ENCODE measurements around the gene MPG.

MPG gene

GRCh38 chr16:66309-67182 lies 11.5 kb upstream of the MPG start:
- no peak overlapping the region for H3K4ac ChIP-seq (ENCODE audit: low read depth, low read length)
- no peak overlapping the region for H2AFZ ChIP-seq (ENCODE audit: insufficient read depth, low read length, poor library complexity)
- H3K79me1 ChIP-seq (ENCODE audit: low read length): peaks cover 9% of the 10 kb centered on the region
- H3K27me3 ChIP-seq (ENCODE audit: insufficient read depth, low read length): no peaks in the 10 kb centered on the region
- H4K12ac ChIP-seq (ENCODE audit: low read depth, low read length): no peak overlapping the region
- H3K79me2 ChIP-seq (ENCODE audit: control insufficient read depth, insufficient read depth, low read length, poor library complexity): peaks cover 13% of the 10 kb centered on the region
- H2BK120ac ChIP-seq (ENCODE audit: insufficient read depth, low read length, poor library complexity): no peak overlapping the region
- H3K36me3 ChIP-seq (ENCODE audit: control insufficient read depth in 1 of 2, insufficient read depth in 2 of 2, low read length in 2 of 2): peaks cover 39% of the 10 kb centered on the region in 2 experiments
- H3K9me3 ChIP-seq (ENCODE audit: insufficient read depth, low read depth, low read length): peaks cover 2% of the 10 kb centered on the region
- H2AK5ac ChIP-seq (ENCODE audit: low read length): no peak overlapping the region
- no peak overlapping the region for H4K8ac ChIP-seq (ENCODE audit: low read depth, low read length)
- no peak overlapping the region for H3K4me3 ChIP-seq (ENCODE audit: low read depth, low read length)
- H3K4me2 ChIP-seq (ENCODE audit: low read length): no peak overlapping the region
- H3K9ac ChIP-seq (ENCODE audit: low read length): no peak overlapping the region
- H3K18ac ChIP-seq (ENCODE audit: low read length): no peak overlapping the region
- DNase-seq: no peak
- H3K23ac ChIP-seq (ENCODE audit: low read length): no peak overlapping the region
- no peak overlapping the region for H4K91ac ChIP-seq (ENCODE audit: low read depth, low read length)
- no CpG with 5 or more reads among the region's 13 CpGs for WGBS (ENCODE audit: extremely low coverage, insufficient coverage, insufficient read length)
- H3K4me1 ChIP-seq (ENCODE audit: control insufficient read depth in 1 of 2, insufficient read depth in 2 of 2, low read length in 2 of 2): peaks cover 24 to 26% of the 10 kb centered on the region in 2 experiments
- H2BK5ac ChIP-seq (ENCODE audit: low read depth, low read length, poor library complexity): no peak overlapping the region
- no peak overlapping the region for H3K14ac ChIP-seq (ENCODE audit: low read length)
- no peak overlapping the region for H3K27ac ChIP-seq (ENCODE audit: low read depth, low read length)
- no peak overlapping the region for H2BK12ac ChIP-seq (ENCODE audit: low read length)

- no peak overlapping the region for H3K9ac ChIP-seq (ENCODE audit: low read length)
- WGBS (ENCODE audit: extremely low coverage, insufficient coverage, insufficient read length): no CpG with 5 or more reads among the region's 10 CpGs
- no peak overlapping the region for H3K27ac ChIP-seq (ENCODE audit: low read depth, low read length)
- H2BK120ac ChIP-seq (ENCODE audit: insufficient read depth, low read length, poor library complexity): no peak overlapping the region
- H3K18ac ChIP-seq (ENCODE audit: low read length): no peak overlapping the region
- H3K4ac ChIP-seq (ENCODE audit: low read depth, low read length): no peak overlapping the region
- H3K14ac ChIP-seq (ENCODE audit: low read length): no peak overlapping the region
- no peaks in the 10 kb centered on the region for H3K27me3 ChIP-seq (ENCODE audit: insufficient read depth, low read length)
- H3K79me1 ChIP-seq (ENCODE audit: low read length): peaks cover 14% of the 10 kb centered on the region
- peaks cover 18% of the 10 kb centered on the region for H3K79me2 ChIP-seq (ENCODE audit: control insufficient read depth, insufficient read depth, low read length, poor library complexity)
- H3K4me3 ChIP-seq (ENCODE audit: low read depth, low read length): no peak overlapping the region
- H3K4me2 ChIP-seq (ENCODE audit: low read length): no peak overlapping the region
- no peak overlapping the region for H4K8ac ChIP-seq (ENCODE audit: low read depth, low read length)
- peaks cover 31 to 32% of the 10 kb centered on the region in 2 experiments for H3K36me3 ChIP-seq (ENCODE audit: control insufficient read depth in 1 of 2, insufficient read depth in 2 of 2, low read length in 2 of 2)
- H2AFZ ChIP-seq (ENCODE audit: insufficient read depth, low read length, poor library complexity): no peak overlapping the region
- H2AK5ac ChIP-seq (ENCODE audit: low read length): no peak overlapping the region
- no peak overlapping the region for H2BK12ac ChIP-seq (ENCODE audit: low read length)
- no peak overlapping the region for H2BK5ac ChIP-seq (ENCODE audit: low read depth, low read length, poor library complexity)
- peaks cover 24 to 26% of the 10 kb centered on the region in 2 experiments for H3K4me1 ChIP-seq (ENCODE audit: control insufficient read depth in 1 of 2, insufficient read depth in 2 of 2, low read length in 2 of 2)
- H3K9me3 ChIP-seq (ENCODE audit: insufficient read depth, low read depth, low read length): peaks cover 2% of the 10 kb centered on the region
- H4K12ac ChIP-seq (ENCODE audit: low read depth, low read length): no peak overlapping the region
- H3K23ac ChIP-seq (ENCODE audit: low read length): no peak overlapping the region
- H4K91ac ChIP-seq (ENCODE audit: low read depth, low read length): no peak overlapping the region
- DNase-seq: no peak
Measured at GRCh38 chr16:67183-67791, 10.7 kb upstream of the MPG start.

GRCh38 chr16:67884-68789 lies 9.9 kb upstream of the MPG start:
- Histone ChIP-seq H3K4me1 (ENCODE audit: control insufficient read depth in 1 of 2, insufficient read depth in 2 of 2, low read length in 2 of 2) (peaks cover 30% of the 10 kb centered on the region in 2 experiments), H3K4me2 (ENCODE audit: low read length) (no peak overlapping the region), H3K9ac (ENCODE audit: low read length) (no peak overlapping the region), H3K27me3 (ENCODE audit: insufficient read depth, low read length) (no peaks in the 10 kb centered on the region), H2BK12ac (ENCODE audit: low read length) (no peak overlapping the region), H3K4me3 (ENCODE audit: low read depth, low read length) (no peak overlapping the region), H4K91ac (ENCODE audit: low read depth, low read length) (no peak overlapping the region), H3K36me3 (ENCODE audit: control insufficient read depth in 1 of 2, insufficient read depth in 2 of 2, low read length in 2 of 2) (peaks cover 23% of the 10 kb centered on the region in 2 experiments), H3K14ac (ENCODE audit: low read length) (no peak overlapping the region), H2BK5ac (ENCODE audit: low read depth, low read length, poor library complexity) (no peak overlapping the region), H4K12ac (ENCODE audit: low read depth, low read length) (peak overlapping the region; percentile 5), H2AFZ (ENCODE audit: insufficient read depth, low read length, poor library complexity) (no peak overlapping the region), H2BK120ac (ENCODE audit: insufficient read depth, low read length, poor library complexity) (no peak overlapping the region), H3K79me1 (ENCODE audit: low read length) (peaks cover 19% of the 10 kb centered on the region), H4K8ac (ENCODE audit: low read depth, low read length) (no peak overlapping the region), H3K18ac (ENCODE audit: low read length) (peak overlapping the region; percentile 30), H3K27ac (ENCODE audit: low read depth, low read length) (no peak overlapping the region), H2AK5ac (ENCODE audit: low read length) (no peak overlapping the region), H3K23ac (ENCODE audit: low read length) (no peak overlapping the region), H3K79me2 (ENCODE audit: control insufficient read depth, insufficient read depth, low read length, poor library complexity) (peaks cover 18% of the 10 kb centered on the region), H3K9me3 (ENCODE audit: insufficient read depth, low read depth, low read length) (peaks cover 2% of the 10 kb centered on the region), H3K4ac (ENCODE audit: low read depth, low read length) (peak overlapping the region; percentile 8)
- no peak for DNase-seq
- WGBS (ENCODE audit: extremely low coverage, insufficient coverage, insufficient read length): no CpG with 5 or more reads among the region's 27 CpGs

- no peak overlapping the region for H3K27ac ChIP-seq (ENCODE audit: low read depth, low read length)
- no peak overlapping the region for H3K18ac ChIP-seq (ENCODE audit: low read length)
- H3K4me1 ChIP-seq (ENCODE audit: control insufficient read depth in 1 of 2, insufficient read depth in 2 of 2, low read length in 2 of 2): peaks cover 30 to 34% of the 10 kb centered on the region in 2 experiments
- H3K23ac ChIP-seq (ENCODE audit: low read length): no peak overlapping the region
- no peak overlapping the region for H2BK5ac ChIP-seq (ENCODE audit: low read depth, low read length, poor library complexity)
- no peak overlapping the region for H4K12ac ChIP-seq (ENCODE audit: low read depth, low read length)
- peaks cover 18% of the 10 kb centered on the region for H3K79me2 ChIP-seq (ENCODE audit: control insufficient read depth, insufficient read depth, low read length, poor library complexity)
- no peak overlapping the region for H3K4me2 ChIP-seq (ENCODE audit: low read length)
- H3K4me3 ChIP-seq (ENCODE audit: low read depth, low read length): no peak overlapping the region
- no peak overlapping the region for H4K91ac ChIP-seq (ENCODE audit: low read depth, low read length)
- H2AFZ ChIP-seq (ENCODE audit: insufficient read depth, low read length, poor library complexity): no peak overlapping the region
- no peak overlapping the region for H2BK12ac ChIP-seq (ENCODE audit: low read length)
- peak overlapping the region; percentile 19 for H3K4ac ChIP-seq (ENCODE audit: low read depth, low read length)
- no peak for DNase-seq
- no peak overlapping the region for H3K14ac ChIP-seq (ENCODE audit: low read length)
- H3K79me1 ChIP-seq (ENCODE audit: low read length): peaks cover 19% of the 10 kb centered on the region
- peaks cover 2% of the 10 kb centered on the region for H3K9me3 ChIP-seq (ENCODE audit: insufficient read depth, low read depth, low read length)
- H2AK5ac ChIP-seq (ENCODE audit: low read length): no peak overlapping the region
- H4K8ac ChIP-seq (ENCODE audit: low read depth, low read length): no peak overlapping the region
- no peaks in the 10 kb centered on the region for H3K27me3 ChIP-seq (ENCODE audit: insufficient read depth, low read length)
- H3K9ac ChIP-seq (ENCODE audit: low read length): no peak overlapping the region
- H2BK120ac ChIP-seq (ENCODE audit: insufficient read depth, low read length, poor library complexity): no peak overlapping the region
- peaks cover 12 to 13% of the 10 kb centered on the region in 2 experiments for H3K36me3 ChIP-seq (ENCODE audit: control insufficient read depth in 1 of 2, insufficient read depth in 2 of 2, low read length in 2 of 2)
- WGBS (ENCODE audit: extremely low coverage, insufficient coverage, insufficient read length): no CpG with 5 or more reads among the region's 8 CpGs
Measured at GRCh38 chr16:69181-69580, 8.8 kb upstream of the MPG start.
